Measurements from ENCODE around the gene SERP1.

DNA sequence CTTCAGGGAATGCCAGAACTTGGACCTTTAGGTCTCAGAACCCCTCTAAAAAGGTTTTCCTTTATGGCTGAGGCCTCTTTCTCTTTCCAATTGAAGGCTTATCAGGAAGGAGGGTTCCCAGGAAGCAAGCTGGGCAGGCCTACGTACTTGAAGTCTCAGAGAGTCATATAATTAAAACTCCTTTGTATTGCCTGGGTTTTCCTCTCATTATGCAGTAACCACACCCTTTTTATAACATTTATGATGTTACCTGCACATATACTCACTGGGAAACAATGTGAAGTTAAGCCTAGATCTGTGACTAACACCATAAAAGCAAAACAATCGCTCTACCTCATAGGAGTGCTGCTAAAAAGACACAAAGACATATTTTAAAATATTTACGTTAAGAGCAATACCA, 27.3 kb downstream of the SERP1 start:
- TF ChIP-seq, protein P1, sequence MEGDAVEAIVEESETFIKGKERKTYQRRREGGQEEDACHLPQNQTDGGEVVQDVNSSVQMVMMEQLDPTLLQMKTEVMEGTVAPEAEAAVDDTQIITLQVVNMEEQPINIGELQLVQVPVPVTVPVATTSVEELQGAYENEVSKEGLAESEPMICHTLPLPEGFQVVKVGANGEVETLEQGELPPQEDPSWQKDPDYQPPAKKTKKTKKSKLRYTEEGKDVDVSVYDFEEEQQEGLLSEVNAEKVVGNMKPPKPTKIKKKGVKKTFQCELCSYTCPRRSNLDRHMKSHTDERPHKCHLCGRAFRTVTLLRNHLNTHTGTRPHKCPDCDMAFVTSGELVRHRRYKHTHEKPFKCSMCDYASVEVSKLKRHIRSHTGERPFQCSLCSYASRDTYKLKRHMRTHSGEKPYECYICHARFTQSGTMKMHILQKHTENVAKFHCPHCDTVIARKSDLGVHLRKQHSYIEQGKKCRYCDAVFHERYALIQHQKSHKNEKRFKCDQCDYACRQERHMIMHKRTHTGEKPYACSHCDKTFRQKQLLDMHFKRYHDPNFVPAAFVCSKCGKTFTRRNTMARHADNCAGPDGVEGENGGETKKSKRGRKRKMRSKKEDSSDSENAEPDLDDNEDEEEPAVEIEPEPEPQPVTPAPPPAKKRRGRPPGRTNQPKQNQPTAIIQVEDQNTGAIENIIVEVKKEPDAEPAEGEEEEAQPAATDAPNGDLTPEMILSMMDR (IDR thresholded peaks at IDR 0.05): no peak
- TF ChIP-seq POLR2A (IDR thresholded peaks at IDR 0.05): no peak
